GM19463 (cell line): ENCODE measurements around the gene NDST1.
"Not testable (repeated sequence)": the region's sequence is repeated elsewhere in the genome, so short reads cannot be mapped to it uniquely, and the experiment has no call there.

Experiments used
- ATAC-seq: cut with Tn5 transposase; IDR thresholded peaks from one replicate; pipeline ENCODE4 v1.9.1; 2021; ENCODE audit warnings: mild to moderate bottlenecking, moderate library complexity; ENCODE audit not compliant: unreplicated experiment

The NDST1 gene

DNA sequence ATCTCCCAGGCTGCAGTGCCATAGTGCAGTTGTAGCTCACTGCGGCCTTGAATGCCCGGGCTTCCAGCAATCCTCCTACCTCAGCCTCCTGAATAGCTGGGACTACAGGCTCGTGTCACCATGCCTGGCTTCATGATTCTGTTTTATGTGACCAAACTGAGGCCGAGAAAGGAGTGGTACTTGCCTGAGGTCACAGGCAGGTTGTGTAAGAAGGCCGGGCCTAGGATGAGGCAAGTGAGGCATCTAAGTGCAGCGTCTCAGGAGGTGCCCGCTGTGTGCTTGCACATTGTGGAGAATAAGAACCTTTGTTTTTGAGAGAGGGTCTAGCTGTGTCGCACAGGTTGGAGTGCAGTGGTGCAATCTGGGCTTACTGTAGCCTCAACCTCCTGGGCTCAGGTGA, 2.1 kb upstream of the NDST1 start:
- ATAC-seq, result no peak

DNA sequence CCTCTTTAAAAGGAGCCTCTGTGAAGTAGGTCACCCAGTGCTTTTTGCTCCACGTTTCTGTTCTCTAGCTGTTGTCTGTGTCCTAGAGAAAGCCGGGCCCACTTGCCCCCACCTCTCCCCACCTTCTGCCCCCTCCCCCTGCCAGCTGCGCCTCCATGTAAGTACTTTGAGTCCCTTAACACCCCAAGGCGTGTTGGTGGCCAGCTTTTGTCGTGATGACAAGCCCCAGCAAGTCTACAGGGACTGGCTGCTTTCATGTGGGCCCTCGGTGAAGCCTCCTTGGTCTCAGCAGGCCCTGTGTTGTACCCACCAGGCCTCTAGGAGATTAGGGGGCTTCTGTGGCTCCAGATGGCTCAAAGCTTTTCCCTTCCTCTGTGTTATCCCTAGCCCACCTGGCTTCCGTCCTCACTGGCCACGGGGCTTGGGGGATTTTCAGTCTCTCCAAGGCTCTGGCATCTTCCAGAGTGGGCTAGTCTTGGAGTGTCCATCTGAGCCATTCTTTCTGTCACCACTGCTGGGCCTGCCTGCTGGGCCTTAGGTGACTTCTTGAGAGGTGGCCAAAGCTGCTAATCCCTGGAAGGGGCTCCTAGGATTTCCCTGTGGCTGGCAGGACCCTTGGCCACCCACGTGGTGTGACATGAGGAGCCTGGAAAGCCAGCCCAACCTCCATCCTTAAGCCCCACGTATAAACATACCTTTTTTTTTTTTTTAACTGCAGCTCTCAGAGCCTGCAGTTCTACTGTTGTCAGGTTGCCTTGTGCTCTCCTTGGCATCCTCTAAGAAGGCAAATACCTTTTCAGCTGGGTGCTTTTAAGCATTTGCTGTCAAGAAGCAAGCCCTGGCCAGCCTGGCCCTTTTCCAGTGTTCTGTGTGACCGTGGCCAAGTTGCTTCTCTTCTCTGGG, 1.1 kb upstream of the NDST1 start:
- no peak for ATAC-seq

DNA sequence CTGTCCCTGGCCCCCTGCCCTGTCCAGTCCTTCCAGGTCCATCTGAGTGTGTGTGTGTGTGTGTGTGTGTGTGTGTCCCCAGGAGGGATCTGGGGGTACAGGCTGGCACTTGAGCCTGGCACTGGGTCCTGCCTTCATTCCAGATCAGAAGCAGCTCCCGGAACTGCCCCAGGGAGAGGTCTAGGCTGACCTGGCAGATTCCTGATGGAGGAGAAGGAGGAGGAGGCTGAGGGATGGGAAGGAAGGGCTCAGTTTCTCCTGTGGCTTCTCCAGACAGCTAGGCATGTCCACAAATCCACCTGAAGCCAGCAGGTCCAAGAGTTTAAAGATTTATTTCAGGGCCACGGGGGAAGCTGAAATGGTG, 328 bp downstream of the NDST1 start:
- no peak for ATAC-seq

DNA sequence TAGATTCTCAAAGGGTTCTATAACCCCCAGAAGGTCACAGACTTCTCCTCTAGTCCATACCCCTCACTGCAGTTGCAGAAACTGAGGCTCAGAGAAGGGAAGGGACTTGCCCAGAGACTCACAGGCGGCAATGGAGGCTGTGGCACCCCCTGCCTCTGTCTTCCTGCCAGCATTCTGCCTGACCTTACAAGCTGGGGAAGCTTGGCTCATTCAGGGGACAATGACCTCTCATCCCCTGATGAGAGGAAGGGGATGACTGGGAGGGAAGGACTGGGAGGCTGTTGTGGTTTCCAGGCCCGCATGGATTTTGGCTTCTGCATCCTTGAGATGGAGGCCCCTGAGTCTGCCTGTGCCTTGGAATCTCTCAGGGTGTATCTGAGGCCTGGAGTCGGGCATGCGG, 897 bp downstream of the NDST1 start:
- no peak for ATAC-seq

DNA sequence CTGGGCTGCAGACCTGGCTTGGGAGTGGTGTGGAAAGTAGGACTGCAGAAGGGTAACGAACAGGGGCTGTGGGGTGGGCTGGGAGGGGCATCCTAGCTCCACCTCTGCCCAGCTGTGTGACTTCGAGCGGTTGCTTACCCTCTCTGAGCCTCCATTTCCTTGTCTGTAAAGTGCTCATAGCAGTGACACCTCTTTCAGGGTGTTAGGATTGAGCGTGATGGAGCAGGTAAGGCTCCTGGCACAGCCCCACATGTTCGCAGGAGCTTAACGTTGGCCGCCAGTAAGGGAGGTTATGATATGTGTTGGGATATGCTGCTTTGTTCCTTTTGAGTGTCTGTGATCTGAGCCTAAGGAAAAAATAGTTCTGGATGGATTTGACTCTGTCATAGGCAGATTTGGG, 2.1 kb downstream of the NDST1 start:
- no peak for ATAC-seq

DNA sequence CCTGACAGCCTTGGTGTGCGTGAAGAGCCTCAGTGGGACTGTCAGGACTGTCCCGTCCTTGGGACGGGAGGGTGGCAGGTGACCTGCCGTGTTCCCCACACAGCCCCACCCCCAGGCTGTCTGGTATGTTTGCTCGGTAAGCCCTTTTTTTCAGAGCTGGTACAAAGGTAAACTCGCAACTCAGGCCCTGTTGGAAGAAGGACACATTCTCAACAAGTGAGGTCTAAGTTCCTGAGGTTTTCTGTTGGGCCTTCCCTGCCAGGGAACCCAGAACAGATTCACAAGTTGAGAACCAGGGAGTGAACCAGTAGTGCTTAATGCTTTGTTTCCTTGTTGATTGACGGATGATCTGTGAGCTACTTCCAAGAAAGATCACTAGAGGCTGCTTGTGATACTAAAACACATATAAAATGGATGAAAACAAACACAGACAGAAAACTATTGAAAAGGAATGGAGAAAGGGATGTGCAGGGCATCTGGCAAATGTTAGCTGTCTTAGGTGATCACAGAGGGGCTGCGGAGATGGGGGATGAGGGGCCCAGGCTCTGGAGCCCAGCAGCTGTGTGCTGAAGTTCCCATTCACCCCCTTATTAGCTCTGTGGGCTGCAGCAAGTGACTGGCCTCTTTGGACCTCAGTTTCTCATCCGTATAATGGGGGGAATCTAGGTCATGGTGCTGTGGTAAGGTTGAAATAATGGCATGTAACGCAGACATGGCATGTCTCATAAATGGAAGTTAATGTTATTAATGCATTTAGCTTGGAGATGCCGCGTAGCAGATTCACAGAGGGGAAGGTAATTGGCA, 2.7 kb downstream of the NDST1 start:
- no peak for ATAC-seq

DNA sequence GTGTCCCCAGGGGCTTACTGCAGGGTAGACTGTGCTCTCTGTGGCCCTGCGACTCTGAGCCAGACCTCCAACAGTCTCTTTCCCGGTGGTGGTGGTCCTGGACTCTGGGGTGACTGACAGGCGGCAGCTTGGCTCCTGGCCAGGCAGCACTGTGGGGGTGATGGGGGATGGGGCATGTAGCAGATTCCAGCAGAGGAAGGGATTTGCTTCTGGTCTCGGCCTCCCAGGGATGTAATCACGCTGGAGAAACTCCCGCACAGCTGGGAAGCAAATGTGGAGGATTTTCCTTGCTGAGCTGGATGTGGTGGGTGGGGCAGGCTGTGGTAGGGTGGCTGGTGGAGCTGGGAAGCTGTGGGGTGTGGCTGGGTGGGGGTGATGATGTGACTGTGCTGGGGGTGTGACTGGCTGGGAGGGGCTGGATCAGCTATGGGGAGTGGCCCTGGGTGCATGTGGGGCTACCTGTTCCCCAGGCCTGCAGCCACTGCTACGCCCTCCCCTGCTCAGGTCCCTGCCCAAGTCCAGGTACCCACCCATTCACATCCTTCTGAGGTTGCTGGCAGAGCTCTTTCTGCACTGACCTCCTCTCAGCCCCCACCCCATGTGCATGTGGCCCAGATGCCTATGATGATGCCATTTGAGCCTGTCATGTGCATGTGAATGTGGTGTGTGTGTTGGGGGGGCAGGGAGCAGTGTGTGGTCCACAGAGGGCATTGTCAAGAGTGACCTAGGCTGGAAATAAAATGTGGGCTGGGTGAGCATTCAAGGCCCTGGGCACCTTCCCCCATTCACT, 3.8 kb downstream of the NDST1 start:
- ATAC-seq, result no peak

DNA sequence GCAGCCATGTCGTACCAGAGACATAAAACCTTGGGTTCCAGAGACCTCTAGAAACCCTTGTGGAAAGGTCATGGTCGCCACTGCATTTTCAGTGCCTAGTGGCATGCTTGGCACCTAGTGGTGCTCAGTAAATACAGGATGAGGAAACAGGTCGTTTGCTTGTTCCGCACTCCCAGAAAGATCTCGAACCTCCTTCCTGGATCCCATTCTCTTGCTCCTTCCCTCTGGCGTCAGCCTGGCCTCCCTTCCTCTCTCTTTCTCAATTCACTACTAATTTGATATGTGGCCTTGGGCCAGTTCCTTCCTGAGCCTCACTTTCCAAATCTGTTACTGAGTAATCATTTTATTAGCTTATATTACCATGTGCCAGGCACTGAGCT, 4.4 kb downstream of the NDST1 start:
- ATAC-seq, result no peak

DNA sequence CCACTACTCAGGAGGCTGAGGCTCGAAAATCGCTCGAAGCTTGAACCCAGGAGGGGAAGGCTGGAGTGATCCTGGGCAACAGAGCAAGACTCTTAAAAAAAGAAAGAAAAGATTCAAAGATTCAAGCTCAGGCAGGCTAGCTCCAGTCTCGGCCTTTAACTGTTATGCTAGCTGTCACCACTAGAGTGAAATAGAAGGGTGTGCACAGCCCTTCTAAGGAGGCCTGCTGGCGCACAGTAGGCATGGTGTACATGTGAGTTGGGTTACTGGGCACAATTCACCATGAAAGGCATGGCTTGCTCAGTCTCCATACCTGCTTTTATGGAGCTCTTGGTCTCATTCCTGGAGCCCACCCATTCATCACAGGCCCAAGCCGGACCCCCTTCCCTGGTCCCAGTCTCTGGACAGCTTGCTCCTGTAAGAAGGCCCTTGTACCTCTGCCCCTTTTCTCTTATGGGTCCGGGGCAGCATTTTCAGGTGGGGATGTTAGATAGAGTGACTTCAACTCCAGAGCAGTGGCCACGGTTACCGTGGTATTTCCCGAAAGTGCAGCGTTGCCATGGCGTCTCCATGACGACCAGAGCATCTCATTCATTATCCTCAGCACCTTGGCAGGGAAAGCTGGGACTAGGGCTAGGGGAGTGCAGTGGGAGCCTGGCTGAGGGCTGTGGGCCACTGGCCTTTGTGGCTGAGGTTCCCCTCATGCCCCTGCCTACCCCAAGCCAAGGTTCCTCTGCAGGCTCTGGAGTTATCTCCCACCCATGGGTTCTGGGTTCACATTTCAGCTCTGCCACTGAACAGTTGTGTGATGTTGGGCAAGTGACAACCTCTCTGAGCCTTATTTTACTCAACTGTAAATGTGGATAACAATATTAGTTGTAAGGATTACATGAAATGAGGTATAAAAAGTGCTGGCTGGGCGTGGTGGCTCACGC, 5.7 kb downstream of the NDST1 start:
- no peak for ATAC-seq

DNA sequence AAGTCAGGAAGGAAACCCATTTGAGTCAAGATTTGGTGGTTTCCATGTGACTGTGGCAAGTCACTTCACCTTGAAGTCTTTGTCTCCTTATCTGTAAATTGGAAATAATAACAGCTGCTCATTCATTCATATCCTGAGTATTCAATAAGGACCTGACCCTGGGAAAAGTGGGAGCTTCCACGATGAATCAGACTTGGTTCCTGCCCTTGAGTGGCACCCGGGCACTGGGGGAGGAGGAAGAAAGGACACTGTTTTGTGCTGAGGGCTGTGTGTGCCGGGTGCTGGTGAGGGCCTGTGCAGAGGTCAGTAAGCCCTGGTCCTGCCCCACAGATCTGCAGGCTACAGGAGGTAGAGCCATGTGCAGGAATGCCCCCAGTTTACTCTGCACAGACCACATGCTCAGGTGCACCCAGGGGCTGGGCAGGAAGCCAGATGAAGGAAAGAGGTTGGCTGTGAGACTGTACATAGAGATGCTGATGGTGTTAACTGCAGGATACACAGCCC, 6.8 kb downstream of the NDST1 start:
- ATAC-seq, result no peak

DNA sequence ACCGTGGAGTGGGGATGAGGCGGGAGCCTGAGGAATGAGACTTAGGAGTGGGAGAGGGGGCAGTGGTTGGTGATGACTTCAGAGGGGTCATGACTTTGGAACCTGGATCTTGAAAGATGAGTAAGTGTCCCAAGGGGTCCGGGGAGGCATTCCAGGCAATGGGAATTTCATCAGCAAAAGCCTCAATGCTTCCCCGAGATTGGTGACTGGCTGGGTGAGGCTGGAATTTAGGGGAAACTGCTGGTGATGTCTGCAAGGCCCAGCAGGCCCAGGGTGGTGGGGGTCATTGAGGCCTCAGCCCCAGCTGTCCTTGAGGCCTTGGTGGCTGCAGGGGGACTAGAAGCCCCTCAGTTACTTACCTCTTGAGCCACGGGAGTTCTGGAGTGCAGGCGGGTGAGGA, 7.5 kb downstream of the NDST1 start:
- no peak for ATAC-seq

DNA sequence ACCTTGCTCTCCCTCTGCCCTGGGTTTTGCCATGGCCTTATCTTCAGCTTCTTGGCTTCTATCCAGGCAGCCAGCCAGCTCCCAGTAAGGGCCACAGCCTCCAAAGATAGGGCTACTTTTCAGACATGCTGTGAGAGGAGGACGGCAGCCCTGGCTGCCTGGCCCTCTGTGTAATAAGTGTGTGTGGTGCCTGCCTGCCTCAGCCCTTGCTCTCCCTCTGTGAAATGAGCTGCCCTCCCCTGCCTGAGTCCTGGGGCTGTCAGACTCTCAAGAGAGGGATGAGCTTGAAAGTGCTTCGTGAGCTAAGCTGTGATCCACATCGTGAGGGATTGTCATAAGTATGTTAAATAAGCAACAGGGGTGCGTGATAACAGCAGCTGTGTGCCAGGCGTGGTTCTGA, 8.1 kb downstream of the NDST1 start:
- no peak for ATAC-seq

DNA sequence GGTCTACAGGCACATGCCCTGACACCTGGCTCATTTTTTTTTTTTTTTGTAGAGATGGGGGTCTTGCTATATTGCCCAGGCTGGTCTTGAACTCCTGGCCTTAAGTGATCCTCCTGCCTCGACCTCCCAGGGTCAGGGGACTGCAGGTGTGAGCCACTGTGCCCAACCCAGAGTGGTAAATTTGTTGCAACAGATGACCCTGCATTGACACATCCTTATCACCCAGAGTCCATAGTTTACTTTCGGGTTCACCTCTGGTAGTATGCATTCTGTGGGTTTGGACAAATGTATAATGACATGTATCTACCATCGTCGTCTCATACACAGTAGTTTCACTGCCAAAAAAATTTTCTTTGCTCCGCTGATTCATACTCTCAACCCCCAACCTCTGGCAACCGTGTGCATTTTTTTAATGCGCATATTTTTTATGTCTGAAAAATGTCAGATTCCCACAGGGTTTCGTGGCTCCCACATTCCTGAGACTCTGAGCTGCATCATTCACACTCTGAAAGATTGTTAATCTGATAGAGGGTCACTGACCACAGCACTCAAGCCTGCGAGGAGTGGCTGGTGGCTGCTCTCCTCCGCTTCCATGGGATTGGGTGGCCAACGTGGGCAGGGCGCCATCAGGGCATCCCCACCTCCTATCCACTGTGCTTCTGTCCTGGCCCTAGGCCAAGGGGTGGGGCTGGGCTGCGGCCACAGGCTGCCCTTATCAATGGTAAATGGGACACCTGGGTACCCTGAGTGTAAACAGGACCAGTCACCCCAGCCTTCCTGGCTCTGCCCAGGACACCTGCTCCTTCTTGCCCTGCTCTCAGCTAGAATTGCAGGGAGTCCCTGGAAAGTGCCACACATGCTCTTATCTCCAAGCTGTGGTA, 9.6 kb downstream of the NDST1 start:
- ATAC-seq, result no peak

DNA sequence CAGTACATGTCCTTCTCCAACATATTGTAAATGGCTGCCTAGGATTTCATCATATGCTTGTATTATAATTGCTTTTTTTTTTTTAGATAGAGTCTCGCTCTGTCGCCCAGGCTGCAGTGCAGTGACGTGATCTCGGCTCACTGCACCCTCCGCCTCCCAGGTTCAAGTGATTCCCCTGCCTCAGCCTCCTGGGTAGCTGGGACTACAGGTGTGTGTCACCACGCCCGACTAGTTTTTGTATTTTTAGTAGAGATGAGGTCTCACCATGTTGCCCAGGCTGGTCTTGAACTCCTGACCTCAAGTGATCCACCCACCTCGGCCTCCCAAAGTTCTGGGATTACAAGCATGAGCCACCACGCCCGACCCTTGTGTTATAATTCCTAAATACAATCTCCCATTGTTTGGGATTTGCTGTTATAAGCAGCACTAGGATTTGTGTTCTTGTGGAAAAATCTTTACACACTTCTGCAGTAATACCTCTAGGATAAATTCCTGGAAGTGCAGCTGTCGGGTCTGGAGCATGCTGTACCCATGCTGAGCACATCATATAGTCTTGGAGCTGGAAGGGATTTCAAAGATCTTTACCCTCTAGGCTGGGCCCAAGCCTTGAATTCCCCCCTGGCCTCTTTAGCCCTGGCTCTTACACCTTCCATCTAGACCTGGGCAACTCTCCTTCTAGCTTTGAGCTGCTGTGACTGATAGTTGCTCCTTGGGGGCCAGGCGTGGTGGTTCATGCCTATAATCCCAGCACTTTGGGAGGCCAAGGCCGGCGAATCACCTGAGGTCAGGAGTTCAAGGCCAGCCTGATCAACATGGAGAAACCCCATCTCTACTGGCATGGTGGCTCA, 11.0 kb downstream of the NDST1 start:
- not testable (repeated sequence) for ATAC-seq

DNA sequence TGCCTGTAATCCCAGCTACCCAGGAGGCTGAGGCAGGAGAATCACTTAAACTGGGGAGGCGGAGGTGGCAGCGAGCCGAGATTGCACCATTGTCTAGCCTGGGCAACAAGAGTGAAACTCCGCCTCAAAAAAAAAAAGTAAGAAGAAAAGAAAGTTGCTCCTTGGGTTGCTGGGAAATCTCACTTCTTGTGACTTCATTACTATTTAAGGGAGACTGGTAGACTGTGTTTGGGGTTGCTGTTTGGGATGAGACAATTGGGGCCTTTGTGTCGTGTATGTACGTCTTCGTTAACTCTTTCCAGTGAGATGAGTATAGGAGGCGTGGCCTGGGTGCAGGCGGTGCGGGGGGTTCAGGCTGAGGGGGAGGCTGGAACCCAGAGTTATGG, 11.6 kb downstream of the NDST1 start:
- ATAC-seq, result no peak

DNA sequence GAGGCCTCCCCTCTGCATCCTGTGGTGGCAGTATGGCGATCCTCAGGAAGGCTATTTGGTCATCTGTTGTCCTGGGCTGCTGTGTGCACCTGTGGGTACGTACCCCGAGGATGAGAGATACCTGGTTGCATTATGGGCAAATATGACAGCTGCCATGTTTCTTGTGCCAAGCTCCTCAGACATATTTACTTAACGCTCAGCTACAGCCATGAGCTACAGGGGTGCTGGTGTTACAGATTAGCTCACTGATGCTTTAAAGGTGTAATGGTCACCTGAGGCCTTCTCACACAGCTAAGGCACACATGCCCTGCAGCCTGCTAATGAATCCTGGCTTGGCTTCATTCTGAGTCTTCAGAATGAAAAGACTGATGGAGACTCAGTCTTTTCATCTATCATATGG, 12.0 kb downstream of the NDST1 start:
- no peak for ATAC-seq

DNA sequence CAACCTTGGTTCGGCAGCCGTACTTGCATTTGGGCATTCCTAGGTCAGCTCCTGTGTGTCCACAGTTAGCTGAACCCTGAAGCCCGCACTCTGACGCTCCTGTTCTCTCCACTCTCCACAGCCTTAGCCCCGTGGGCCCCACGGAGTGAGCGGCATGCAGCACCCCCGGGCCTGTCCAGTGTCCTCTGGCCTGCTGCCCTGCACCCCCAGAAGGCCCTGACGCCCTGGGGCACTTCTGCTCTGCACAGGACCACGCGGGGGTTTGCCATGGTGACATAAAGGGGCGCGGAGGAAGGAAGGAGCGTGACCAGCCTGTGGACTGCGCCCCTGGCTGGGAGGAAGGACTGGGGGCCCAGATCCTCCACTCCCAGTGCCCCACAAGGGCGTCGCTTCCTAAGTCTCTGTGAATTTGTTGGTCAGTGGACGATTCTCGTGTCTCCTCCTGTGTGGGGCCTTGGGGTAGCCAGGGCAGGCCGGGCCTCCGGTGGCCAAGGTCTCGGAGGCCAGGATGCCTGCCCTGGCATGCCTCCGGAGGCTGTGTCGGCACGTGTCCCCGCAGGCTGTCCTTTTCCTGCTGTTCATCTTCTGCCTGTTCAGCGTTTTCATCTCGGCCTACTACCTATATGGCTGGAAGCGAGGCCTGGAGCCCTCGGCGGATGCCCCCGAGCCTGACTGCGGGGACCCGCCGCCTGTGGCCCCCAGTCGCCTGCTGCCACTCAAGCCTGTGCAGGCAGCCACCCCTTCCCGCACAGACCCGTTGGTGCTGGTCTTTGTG, 13.0 kb downstream of the NDST1 start:
- ATAC-seq, result no peak

DNA sequence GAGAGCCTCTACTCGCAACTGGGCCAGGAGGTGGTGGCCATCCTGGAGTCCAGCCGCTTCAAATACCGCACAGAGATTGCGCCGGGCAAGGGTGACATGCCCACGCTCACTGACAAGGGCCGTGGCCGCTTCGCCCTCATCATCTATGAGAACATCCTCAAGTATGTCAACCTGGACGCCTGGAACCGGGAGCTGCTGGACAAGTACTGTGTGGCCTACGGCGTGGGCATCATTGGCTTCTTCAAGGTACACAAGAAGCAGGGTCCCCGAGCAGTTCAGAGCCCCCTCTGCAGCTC, 13.5 kb downstream of the NDST1 start:
- ATAC-seq, result no peak
